Fibroblast of lung (primary cell): ENCODE measurements around the gene MYOCD.

Experiments used
- CTCF ChIP-seq, 2 donors: IDR thresholded peaks in 1 of 2; conservative IDR thresholded peaks in 1 of 2; 1 replicate in 1 of 2; 2 replicates in 1 of 2; pipeline ENCODE4 v1.5.1; 2011 to 2012; ENCODE audit warnings: low read length in 2 of 2, control low read depth in 1 of 2, inconsistent platforms in 1 of 2, low read depth in 1 of 2, mild to moderate bottlenecking in 1 of 2
- EZH2 ChIP-seq: IDR thresholded peaks from 2 replicates; pipeline ENCODE4 v1.5.1; 2012; ENCODE audit warnings: low read length, control low read depth, mild to moderate bottlenecking; ENCODE audit errors: missing control alignments

- TF ChIP-seq CTCF (conservative IDR thresholded peaks at IDR 0.05 in 1 of 2, IDR thresholded peaks at IDR 0.05 in 1 of 2; ENCODE audit: low read depth in 1 of 2, low read length in 2 of 2), result no peak
- no peak for TF ChIP-seq EZH2
Measured at GRCh38 chr17:12664894-12665262, 812 bp upstream of the MYOCD start.
